CD4-positive, alpha-beta T cell treated with Interleukin-15 for 4 hours (primary cell): Measurements from ENCODE around the gene SOD2.
"Not testable (repeated sequence)": the region's sequence is repeated elsewhere in the genome, so short reads cannot be mapped to it uniquely, and the experiment has no call there.

Experiments
- DNase-seq: peaks from one replicate; pipeline ENCODE4 v3.0.0-alpha.2; 2020; ENCODE audit warnings: low spot score

The SOD2 gene

GRCh38 chr6:159682295-159682694, 10.7 kb downstream of the SOD2 start:
- no peak for DNase-seq

- DNase-seq = no peak
Measured at GRCh38 chr6:159681191-159681880, 11.7 kb downstream of the SOD2 start.

- DNase-seq = no peak
Measured at GRCh38 chr6:159680104-159680503, 12.9 kb downstream of the SOD2 start.

- no peak for DNase-seq
Measured at GRCh38 chr6:159679091-159680077, 13.7 kb downstream of the SOD2 start.

- no peak for DNase-seq
Measured at GRCh38 chr6:159678574-159678973, 14.5 kb downstream of the SOD2 start.

GRCh38 chr6:159677506-159678165, 15.4 kb downstream of the SOD2 start:
- DNase-seq = no peak

- DNase-seq = no peak
Measured at GRCh38 chr6:159676890-159677505, 16.0 kb downstream of the SOD2 start.

- not testable (repeated sequence) for DNase-seq
Measured at GRCh38 chr6:159676236-159676635, 16.8 kb downstream of the SOD2 start.

GRCh38 chr6:159665868-159666635, 27.0 kb downstream of the SOD2 start:
- no peak for DNase-seq

- DNase-seq = not testable (repeated sequence)
Measured at GRCh38 chr6:159663368-159663889, 29.6 kb downstream of the SOD2 start.

- not testable (repeated sequence) for DNase-seq
Measured at GRCh38 chr6:159661977-159662376, 31.1 kb downstream of the SOD2 start.

- no peak for DNase-seq
Measured at GRCh38 chr6:159655409-159655988, 37.5 kb downstream of the SOD2 start.

- DNase-seq = peak; percentile 58
Measured at GRCh38 chr6:159654483-159655098, 38.5 kb downstream of the SOD2 start.

GRCh38 chr6:159650314-159650713, 42.7 kb downstream of the SOD2 start:
- DNase-seq = no peak

GRCh38 chr6:159649441-159649840, 43.6 kb downstream of the SOD2 start:
- DNase-seq = no peak

- DNase-seq = no peak
Measured at GRCh38 chr6:159646733-159647132, 46.3 kb downstream of the SOD2 start.

GRCh38 chr6:159646116-159646515, 46.9 kb downstream of the SOD2 start:
- DNase-seq = no peak

- DNase-seq = no peak
Measured at GRCh38 chr6:159645640-159646039, 47.4 kb downstream of the SOD2 start.
